ENCODE measurements around the gene PPP1R10. TPM values are rescaled to one million over a fixed set of nuclear protein-coding genes. Genes with fewer than 3 reads are reported as not detected.

The PPP1R10 gene
- polyA plus RNA-seq, 10 donors = 25.9 to 38.8 (median 29.8) TPM

DNA sequence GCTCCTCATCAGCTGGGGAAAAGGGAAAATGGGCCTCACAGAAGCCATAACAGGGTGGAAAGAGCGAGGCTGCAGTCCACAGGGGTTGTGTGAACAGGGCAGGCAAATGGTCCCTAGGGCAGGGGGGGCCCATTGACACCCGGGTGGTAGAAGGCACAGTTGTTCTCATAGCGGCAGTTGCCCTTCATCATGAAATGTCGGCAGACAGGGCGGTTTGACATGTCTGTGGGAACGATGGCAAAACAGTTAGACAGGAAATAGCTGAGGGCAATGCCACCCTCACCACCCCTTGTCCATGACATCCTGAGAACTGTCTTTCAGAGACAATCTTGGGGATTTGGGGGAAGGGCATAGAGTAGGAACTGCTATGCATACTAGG, 15.6 kb downstream of the PPP1R10 start:
- no peak for DNase-seq

DNA sequence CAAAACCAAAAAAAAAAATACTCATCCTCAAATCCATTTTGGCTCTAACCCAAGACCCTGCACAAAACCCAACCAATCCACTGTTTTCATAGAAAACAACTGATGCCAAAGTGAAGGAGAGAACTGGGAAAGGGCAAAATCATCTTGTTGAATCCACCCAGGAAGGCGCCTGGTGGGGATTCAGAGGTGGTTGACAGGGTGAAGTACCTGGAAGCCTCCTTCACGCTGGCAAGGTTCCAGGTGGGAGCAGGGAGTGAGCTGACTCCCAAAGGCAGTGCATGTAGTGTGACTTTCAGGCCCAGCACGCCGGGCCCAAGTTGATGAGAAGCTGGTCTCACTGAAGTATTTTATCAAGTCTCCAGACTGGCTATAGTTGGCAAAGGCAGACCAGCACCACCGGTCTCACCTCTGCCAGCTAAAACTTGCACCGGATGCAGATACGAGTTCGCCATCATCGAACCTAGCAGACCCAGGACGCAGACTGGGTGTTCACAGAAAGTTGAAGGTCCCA, 16.5 kb downstream of the PPP1R10 start:
- no peak for DNase-seq

DNA sequence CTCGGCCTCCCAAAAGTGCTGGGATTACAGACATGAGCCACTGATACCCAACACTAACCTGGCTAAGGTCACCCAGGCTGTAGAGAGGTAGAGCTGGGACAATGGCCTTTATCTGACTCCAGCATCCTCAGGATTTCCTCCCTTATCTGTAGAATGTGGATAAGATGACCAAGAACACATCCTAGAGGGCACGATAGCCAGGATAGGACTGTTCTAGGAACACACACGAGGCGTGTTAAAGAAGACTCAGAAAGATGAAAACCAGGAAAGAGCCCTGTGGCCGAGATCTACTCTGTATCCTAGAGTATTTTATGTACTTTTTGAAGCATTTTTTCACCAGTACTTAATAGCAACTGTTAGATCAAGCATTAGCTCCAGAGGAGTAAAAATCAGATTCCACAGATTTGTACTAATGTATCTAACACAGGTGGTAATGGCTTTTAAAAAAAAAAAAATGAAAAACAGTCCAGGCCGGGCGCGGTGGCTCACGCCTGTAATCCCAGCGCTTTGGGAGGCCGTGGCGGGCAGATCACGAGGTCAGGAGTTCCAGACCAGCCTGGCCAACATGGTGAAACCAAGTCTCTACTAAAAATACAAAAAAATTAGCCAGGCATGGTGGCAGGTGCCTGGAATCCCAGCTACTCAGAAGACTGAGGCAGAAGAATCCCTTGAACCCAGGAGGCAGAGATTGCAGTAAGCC, 17.3 kb downstream of the PPP1R10 start:
- DNase-seq = no peak

DNA sequence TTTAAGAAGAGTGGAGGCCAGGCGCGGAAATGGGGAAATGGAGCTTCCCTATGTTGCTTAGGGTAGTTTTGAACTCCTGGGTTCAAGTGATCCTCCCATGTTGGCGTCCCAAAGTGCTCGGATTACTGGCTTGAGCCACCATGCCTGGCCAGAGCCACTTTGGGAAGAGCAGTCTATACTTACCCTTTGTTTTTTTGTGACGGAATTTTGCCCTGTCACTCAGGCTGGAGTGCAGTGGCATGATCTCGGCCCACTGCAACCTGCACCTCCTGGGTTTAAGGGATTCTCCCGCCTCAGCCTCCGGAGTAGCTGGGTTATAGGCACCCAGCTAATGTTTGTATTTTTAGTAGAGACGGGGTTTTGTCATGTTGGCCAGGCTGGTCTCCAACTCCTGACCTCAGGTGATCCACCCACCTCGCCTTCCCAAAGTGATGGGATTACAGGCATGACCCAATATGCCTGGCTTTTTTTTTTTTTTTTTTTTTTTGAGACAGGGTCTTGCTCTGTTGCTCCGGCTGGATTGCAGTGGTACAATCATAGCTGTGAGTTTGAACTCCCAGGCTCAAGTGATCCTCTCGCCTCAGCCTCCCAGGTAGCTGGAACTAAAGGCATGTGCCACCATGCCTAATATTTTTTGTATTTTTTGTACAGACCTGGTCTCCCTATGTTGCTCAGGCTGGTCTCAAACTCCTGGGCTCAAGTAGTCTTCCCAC, 18.0 kb downstream of the PPP1R10 start:
- no peak for DNase-seq

DNA sequence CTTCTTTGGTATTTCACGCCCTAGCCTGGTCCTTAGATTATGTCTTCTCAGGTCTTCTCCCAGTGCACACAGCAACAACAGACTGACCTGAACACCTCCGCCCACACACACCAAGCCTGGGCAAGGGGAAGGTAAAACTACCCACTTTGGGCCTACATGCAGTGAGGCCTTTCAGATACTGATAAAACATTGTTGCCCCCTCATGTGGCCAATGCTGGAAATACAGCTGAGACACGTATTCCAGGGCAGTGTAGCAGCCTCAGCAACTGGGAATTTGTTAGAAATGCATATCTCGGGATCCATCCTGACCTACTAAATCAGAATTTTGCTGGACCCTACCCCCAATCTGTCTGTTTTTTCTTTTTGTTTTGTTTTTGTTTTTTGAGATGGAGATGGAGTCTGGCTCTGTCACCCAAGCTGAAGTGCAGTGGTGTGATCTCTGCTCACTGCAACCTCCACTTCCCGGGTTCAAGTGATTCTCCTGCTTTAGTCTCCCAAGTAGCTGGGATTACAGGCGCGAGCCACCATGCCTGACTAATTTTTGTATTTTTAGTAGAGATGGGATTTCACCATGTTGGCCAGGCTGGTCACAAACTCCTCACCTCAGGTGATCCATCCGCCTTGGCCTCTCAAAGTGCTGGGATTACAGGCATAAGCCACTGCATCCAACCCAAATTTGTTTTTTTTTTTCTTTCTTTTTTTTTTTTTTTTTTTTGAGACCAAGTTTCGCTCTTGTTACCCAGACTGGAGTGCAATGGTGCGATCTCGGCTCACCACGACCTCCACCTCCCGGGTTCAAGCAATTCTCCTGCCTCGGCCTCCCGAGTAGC, 19.5 kb downstream of the PPP1R10 start:
- peak; percentile 53 to 82 (median 67) for DNase-seq

DNA sequence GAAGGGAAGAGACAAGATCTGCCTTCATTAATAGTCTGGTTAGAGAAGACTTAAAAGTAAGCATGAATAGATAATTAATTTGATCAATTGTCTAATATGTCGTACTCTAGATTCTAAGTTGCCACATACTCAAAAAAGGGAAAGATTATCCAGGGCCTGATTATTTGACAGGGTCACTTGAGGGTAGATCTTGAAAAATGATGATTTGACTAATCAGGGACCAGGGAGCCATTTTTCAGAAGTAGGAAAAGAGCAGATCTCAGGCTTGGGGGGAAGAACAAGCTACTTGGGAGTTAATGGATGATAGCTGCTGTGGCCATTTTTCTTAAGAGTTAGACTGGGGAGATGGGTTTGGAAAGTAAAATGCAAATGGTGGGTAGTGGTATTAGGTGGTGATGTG, 24.8 kb downstream of the PPP1R10 start:
- no peak for DNase-seq

DNA sequence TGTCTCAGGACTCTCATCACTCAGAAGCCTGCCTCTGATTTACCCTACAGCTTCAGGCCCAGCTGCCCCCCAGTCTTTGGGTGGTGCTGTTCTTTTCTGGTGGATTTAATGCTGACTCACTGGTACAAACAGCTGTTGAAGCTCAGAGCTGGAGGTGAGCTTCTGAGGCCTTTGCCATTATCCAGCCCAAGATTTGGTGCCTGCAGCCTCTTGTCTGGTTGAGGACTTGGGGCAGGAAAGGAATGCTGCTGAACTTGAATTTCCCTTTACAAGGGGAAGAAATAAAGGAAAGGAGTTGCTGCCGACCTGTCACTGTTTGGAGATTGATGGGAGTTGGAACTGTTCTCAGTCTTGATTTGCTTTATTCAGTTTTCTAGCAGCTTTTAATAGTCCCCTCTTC, 26.0 kb downstream of the PPP1R10 start:
- no peak for DNase-seq

DNA sequence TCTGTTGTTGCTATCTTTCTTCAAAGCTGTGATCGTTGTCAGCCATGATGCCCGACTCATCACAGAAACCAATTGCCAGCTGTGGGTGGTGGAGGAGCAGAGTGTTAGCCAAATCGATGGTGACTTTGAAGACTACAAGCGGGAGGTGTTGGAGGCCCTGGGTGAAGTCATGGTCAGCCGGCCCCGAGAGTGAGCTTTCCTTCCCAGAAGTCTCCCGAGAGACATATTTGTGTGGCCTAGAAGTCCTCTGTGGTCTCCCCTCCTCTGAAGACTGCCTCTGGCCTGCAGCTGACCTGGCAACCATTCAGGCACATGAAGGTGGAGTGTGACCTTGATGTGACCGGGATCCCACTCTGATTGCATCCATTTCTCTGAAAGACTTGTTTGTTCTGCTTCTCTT, 26.5 kb downstream of the PPP1R10 start:
- DNase-seq = no peak

DNA sequence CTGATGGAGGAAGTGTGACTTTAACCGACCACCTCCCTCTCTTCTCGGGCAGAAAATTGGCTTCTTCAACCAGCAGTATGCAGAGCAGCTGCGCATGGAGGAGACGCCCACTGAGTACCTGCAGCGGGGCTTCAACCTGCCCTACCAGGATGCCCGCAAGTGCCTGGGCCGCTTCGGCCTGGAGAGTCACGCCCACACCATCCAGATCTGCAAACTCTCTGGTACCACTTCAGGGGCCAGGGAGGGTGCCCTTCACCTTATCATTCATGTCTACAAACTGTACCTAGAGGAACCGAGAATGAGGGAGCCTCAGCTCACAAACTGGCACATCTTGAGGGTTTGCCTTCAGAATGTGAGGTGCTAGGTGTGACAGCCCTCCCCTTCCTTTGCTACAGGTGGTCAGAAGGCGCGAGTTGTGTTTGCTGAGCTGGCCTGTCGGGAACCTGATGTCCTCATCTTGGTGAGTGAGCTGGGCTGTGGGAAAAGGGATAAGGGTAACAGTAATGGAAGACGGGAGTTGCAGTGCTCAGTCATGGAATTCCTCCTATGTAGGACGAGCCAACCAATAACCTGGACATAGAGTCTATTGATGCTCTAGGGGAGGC, 27.2 kb downstream of the PPP1R10 start:
- no peak for DNase-seq

DNA sequence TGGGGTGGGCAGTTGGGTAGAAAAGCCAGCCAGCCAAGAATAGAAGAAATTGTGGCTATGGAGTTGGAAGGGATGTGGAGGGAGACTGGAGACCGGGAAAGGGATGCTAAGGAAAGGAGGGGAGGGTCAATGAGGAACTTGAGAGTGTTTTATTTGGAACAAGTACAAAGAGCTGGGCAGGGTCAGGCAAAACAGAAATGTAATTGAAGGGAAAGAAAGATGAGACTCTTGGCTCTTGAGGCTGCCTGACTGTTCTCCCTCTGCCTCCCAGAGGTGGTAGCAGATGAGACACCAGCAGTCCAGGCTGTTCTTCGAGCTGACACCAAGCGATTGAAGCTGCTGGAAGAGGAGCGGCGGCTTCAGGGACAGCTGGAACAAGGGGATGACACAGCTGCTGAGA, 33.1 kb downstream of the PPP1R10 start:
- DNase-seq = no peak

DNA sequence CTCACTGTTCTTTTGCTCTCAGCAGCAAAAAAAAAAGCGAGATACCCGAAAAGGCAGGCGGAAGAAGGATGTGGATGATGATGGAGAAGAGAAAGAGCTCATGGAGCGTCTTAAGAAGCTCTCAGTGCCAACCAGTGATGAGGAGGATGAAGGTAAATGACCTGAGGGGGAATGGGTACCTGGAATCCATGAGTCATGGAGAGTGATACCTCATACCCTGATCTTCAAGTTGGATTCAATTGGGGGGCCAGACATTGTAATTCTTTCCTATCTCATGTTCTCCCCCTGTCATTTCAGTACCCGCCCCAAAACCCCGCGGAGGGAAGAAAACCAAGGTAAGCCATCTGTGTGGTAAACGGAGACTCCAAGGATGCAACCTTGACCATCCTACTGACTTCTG, 39.0 kb downstream of the PPP1R10 start:
- DNase-seq = no peak

DNA sequence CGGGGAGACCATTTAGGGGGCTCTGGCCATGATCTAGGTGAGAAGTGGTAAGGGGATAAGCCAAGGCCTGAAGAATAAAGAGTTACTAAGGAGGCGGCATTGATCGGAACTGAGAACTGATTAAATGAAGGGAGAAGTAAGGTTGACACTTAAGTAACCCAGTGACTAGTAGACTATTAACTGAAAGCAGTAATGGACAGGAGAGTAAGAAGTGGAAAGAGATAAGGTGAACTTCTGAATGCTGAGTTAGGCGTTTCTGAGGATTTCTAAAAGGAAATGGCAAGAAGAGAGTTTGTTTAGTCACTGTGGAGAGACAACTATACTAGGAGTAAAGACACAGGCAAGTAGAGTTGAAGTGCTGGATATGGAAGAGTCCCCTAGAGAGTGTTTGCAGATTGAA, 43.9 kb downstream of the PPP1R10 start:
- DNase-seq = no peak

DNA sequence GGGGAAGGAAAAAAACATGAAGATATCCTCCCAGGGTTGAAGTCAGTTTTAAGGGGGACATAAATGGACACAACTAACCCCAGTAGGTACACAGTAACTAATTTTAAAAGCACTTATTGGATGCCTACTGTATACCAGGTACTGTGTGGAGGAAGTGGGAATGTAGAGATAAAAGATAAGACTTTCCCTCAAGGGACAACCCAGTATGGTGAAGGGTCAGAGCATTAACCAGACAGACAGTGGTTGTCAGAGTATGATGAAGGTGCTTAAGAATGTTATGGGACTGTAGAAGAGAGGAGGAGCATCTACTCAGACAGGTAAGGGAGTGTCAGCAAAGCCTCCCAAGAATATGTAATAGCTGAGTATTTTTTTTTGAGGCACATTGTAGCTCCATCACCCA, 44.9 kb downstream of the PPP1R10 start:
- DNase-seq = no peak

DNA sequence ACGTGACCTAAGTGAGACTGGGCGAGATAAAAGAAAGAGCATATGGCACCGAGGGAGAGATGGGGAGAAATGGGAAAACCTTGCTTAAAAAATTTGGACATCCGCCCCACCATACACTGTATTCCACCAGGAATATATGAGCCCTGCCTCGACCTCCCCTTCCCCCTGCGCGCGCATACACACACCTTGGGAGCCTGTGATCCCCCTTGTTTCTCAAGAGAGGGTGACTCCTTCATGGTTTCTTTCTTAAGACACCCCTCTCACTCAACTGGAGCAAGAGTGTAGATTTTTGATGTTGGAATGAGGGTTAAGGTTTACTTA, 45.3 kb downstream of the PPP1R10 start:
- DNase-seq = no peak

DNA sequence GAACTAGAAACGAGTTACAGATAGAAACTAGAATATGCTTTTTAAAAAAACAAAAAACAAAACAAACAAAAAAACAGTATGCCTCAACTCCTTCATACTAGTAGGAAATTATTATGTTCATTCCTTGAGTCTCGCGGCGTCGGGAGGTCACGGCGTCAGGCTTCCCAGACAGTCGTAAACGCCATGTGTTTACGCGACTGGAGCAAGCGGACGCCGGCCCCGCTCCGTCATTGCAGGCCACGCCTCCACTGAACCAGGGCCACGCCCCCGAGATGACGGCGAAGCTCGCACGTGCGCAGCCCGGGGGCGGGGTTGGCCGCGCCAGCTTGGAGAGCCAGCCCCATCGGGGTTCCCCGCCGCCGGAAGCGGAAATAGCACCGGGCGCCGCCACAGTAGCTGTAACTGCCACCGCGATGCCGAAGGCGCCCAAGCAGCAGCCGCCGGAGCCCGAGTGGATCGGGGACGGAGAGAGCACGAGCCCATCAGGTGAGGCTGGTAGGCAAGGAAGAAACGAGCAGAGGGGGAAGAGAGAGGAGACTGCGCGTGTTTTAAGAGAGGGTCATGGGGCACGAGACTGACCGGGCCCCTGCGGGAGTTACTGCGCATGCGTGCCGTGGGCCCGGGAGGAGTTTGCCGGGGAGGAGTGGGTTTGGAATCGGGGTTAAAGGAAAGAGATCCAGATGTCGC, 45.8 kb downstream of the PPP1R10 start, which contains the start of gene ABCF1:
ABCF1 (plus strand) TSS at position 368 of the 687 bp plus-strand sequence; CDS start at position 414, 46 bp downstream.
- peak; percentile 97 to 100 (median 99) for DNase-seq

DNA sequence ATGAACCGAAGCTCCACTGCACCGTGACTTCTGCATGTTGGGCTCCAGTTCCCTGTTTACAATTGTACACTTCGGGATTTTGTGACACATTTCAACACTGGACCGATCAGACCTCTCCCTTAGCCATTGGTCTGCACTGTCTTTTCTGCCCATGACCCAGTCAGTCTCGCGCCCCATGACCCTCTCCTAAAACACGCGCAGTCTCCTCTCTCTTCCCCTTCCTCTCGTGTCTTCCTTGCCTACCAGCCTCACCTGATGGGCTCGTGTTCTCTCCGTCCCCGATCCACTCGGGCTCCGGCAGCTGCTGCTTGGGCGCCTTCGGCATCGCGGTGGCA, 46.3 kb downstream of the PPP1R10 start:
- no peak for DNase-seq

DNA sequence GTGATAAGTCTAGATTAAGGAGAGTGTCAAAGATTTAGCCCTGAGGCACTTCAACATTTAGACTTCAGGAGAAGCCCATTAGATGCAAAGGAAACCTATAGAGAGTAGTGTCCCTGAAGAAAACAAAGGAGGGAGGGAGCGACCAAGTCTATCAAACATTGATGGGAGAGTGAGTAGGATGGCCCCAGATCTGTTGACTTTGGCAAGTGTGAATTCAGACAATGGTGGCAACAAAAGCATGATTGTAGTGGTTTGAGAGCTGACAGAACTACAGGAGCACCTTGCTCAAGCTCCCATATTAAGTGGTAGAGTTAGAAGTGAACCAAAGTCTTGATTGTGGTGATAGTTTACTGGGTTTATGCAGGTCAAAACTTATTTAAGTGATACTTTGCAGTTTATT, 46.8 kb downstream of the PPP1R10 start:
- no peak for DNase-seq

DNA sequence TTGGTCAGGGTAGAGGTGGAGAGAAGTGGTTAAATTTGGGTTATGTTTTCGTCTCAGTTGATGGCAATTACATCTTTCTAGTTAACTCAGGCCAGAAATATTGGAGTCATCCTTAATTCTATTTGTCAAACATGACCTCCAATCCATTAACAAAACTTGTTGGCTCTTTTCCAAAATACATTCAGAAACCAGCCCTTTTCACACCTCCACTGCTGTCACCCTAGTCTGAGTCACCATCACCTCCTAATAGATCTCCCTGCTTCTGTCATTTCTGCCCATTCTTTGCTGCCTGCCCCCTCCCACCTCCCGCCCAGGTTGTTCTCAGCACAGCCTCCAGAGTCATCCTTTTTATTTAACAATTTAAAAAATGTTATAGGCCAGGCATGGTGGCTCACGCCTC, 48.8 kb downstream of the PPP1R10 start:
- DNase-seq = no peak

DNA sequence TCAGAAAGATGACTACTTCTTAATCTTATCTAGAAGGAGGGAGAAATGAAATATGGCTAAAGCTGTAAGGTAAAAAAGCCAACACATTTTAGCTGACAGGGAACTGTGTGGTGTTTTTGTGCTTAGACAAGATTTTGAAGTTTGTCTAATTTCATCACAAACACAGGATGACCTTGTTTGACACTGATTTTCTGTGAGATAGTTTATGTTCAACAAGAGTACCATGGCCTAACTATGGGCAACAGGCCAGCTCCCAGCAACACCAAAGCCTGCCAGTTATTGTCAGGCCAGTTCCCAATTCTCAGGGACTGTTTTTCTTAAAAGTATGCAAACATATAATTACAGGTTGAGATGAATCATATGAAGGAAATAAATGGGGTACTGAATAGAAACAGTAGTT, 51.3 kb downstream of the PPP1R10 start:
- DNase-seq = no peak

DNA sequence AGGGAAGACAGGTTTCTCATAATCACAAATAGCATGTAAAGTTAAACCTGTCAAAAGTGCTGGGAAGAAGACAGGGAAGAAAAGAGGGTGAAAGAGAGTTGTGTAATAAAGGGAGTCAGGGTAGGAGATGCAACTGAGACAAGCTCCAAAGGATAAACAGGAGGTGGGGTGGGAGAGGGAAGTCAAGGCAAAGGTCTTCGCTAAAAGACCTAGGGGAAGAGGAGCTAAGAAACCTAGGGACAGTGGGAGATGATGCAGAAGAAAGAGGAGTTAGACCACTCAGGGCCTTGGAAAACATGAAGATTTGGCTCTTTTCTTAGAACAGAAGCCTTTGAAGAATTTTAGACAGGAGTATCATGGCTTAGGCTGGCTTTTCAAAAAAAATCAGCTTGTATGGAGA, 52.9 kb downstream of the PPP1R10 start:
- DNase-seq = no peak

Data from muscle of back (tissue), 11 donors.